ENCODE results near the gene ARCN1.

DNA sequence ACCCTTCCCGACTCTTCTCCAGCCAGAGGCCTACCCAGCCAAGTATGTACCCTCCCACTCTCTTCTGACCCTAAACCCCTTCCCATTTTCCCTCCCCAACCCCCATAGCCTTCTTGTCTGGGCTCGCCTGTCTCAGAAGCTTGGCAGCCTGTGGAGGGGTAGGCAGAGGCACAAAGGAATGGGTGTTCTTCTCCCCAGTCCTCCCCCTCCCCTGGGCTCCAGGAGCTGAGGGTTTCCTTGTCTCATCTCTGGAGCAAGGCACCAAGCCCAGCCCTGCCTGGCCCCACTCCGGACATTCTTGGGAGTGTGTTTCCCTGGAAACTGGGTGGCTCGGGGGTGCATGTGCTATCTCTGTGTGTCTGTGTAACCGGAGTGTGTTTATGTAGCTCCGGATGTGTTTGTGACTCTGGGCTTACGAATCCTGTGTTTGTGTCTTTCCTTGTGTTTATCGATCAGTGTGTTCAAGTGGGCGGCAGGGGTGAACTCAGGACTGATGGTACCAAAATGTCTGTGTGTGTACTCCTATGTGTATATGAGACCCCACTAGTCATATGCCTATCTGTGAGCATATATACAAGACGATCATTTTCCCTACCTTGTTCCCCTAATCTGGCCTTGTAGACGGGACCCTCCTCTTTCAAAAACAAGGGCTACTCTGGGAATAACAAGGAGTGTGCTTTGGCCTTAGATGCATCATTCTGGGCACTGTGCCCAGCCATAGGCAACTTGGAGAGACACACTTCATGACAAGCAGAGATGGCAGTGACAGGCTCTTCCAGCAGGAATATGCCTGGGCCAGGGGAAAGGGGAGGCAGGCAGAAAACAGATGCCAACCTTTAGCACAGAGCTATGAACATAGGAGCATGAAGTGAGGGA, 46.1 kb downstream of the ARCN1 start:
- TF ChIP-seq, protein P1, sequence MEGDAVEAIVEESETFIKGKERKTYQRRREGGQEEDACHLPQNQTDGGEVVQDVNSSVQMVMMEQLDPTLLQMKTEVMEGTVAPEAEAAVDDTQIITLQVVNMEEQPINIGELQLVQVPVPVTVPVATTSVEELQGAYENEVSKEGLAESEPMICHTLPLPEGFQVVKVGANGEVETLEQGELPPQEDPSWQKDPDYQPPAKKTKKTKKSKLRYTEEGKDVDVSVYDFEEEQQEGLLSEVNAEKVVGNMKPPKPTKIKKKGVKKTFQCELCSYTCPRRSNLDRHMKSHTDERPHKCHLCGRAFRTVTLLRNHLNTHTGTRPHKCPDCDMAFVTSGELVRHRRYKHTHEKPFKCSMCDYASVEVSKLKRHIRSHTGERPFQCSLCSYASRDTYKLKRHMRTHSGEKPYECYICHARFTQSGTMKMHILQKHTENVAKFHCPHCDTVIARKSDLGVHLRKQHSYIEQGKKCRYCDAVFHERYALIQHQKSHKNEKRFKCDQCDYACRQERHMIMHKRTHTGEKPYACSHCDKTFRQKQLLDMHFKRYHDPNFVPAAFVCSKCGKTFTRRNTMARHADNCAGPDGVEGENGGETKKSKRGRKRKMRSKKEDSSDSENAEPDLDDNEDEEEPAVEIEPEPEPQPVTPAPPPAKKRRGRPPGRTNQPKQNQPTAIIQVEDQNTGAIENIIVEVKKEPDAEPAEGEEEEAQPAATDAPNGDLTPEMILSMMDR (IDR thresholded peaks at IDR 0.05) = no peak
- no peak for TF ChIP-seq POLR2A (IDR thresholded peaks at IDR 0.05)
